Upper lobe of left lung (tissue), 6 donors: ENCODE data around the gene MIER2. TPM values are rescaled to one million over a fixed set of nuclear protein-coding genes. Genes with fewer than 3 reads are reported as not detected.

Source experiments
- ATAC-seq, 2 donors: fragments of 200-7000 bp; cut with Tn5 transposase; one replicate each; pipeline ENCODE4 v1.9.1; 2022; ENCODE audit warnings: mild to moderate bottlenecking in 2 of 2, moderate library complexity in 2 of 2; ENCODE audit not compliant: low FRiP score in 2 of 2
- DNase-seq, 2 donors: peaks; one replicate each; pipeline ENCODE4 v3.0.0-alpha.2; 2019 to 2020
- H3K27ac ChIP-seq, 4 donors: fragments of 200-600 bp; sonication (generic); one replicate each; pipeline ENCODE4 v1.5.1; 2016 to 2019
- H3K27me3 ChIP-seq, 4 donors: fragments of 200-600 bp; sonication (generic); one replicate each; pipeline ENCODE4 v1.5.1; 2017 to 2019
- H3K36me3 ChIP-seq, 4 donors: fragments of 200-600 bp; sonication (generic); one replicate each; pipeline ENCODE4 v1.5.1; 2016 to 2019
- H3K4me1 ChIP-seq, 4 donors: fragments of 200-600 bp; sonication (generic); one replicate each; pipeline ENCODE4 v1.5.1; 2018 to 2019
- H3K4me3 ChIP-seq, 4 donors: fragments of 200-600 bp; sonication (generic); one replicate each; pipeline ENCODE4 v1.5.1; 2017 to 2019; ENCODE audit warnings: mild to moderate bottlenecking in 2 of 4, moderate library complexity in 1 of 4
- H3K9me3 ChIP-seq, 4 donors: fragments of 200-600 bp; sonication (generic); one replicate each; pipeline ENCODE4 v1.5.1; 2018 to 2019
- CTCF ChIP-seq, 6 experiments: fragments of 450-650 bp in 4 of 6; fragments of 200-600 bp in 2 of 6; sonication (generic) in 2 of 6; IDR thresholded peaks; one replicate each; pipeline ENCODE4 v1.5.1; 2016 to 2019; ENCODE audit warnings: antibody characterized with exemption in 6 of 6
- EP300 ChIP-seq, 4 donors: sonication (generic); formaldehyde crosslinking; IDR thresholded peaks; one replicate each; pipeline ENCODE4 v1.5.1; 2017; ENCODE audit warnings: antibody characterized with exemption in 4 of 4, control low read depth in 2 of 4
- POLR2A ChIP-seq, 4 donors: fragments of 450-650 bp; IDR thresholded peaks; one replicate each; pipeline ENCODE4 v1.5.1; 2016 to 2017; ENCODE audit warnings: antibody characterized with exemption in 4 of 4, mild to moderate bottlenecking in 2 of 4
- POLR2AphosphoS5 ChIP-seq, 2 donors: sonication (generic); formaldehyde crosslinking; IDR thresholded peaks; one replicate each; pipeline ENCODE4 v1.5.1; 2017; ENCODE audit warnings: antibody characterized with exemption in 2 of 2
- WGBS, 2 donors: methylation state at CpG; one replicate each; pipeline ENCODE4 v1.1.5; 2017 to 2018; 5-methylcytosine and 5-hydroxymethylcytosine counted together
- total RNA-seq, 6 donors: library from RNA; depleted of rRNA in 4 of 6; stranded (reverse); fragments of >200 nt in 4 of 6; gene quantifications; one replicate each; pipeline versions ENCODE4 v1.1.0 to v1.2.1, GENCODE V29; 2016 to 2021
- donor health status: DM: no; HTN: no; CAD: no; lungs with moderate emphysema.
- donor health status: DM: no; HTN: yes; CAD: no; lungs with severe emphysema.

Gene MIER2
- total RNA-seq, 6 donors from 2014 or later = 16.4 to 64.8 (median 31.7) TPM

DNA sequence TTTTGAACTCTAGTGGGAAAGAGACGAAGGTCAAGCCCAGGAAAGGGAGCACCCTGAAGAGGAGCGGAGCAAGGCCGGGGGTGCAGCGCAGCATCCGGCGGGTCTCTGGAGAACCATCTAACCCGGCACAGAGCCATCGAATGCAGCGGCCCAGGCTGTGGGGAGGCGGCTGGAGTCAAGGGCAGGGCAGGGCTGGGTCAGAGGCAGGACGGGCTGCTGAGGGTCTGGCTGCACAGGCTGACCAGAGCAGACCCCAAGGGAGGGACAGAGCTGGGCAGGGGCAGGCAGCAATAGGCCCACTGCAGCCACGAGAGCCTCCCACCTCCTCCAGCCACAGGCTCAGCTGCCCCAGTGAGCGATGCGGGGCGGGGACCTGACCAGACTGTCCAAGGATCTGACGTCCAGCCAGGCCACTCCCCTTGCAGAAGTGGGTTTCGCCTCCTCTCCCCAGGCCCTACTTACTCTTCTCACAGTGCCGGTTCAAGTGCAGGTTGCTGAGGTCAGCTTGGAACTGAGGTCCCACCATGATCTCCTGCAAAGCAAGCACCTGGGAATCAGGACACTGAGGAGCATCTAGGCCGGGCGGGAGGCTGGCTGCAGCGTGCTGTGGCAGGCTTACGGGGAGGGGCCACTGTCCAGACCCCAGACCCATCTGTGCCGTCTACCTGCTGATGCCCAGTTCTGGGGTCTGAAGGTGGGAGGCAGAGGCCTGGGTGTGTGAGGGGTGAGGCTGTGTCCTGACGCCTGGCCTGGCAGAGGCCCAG lies 19.2 kb downstream of the MIER2 start:
- Histone ChIP-seq H3K27me3 (no peaks in the 10 kb centered on the region), H3K9me3 (peaks cover 0 to 17% (median 0%) of the 10 kb centered on the region in 4 donors), H3K4me3 (no peak overlapping the region), H3K36me3 (peaks cover 30 to 93% (median 70%) of the 10 kb centered on the region in 4 donors), H3K4me1 (peaks cover 0 to 5% (median 0%) of the 10 kb centered on the region in 4 donors), H3K27ac (peak overlapping the region in 2 of 4 donors; percentile 16 to 43)
- TF ChIP-seq CTCF (IDR thresholded peaks at IDR 0.05) = no peak
- no peak for TF ChIP-seq POLR2A (IDR thresholded peaks at IDR 0.05)
- no peak for TF ChIP-seq POLR2AphosphoS5 (IDR thresholded peaks at IDR 0.05)
- TF ChIP-seq EP300 (IDR thresholded peaks at IDR 0.05) = no peak
- peak in 1 of 2 donors; percentile 69 for DNase-seq
- WGBS, 2 donors = 92 to 95% methylated on average over 18 to 24 of the region's 24 CpGs
- peak in 1 of 2 donors; percentile 29 for ATAC-seq

DNA sequence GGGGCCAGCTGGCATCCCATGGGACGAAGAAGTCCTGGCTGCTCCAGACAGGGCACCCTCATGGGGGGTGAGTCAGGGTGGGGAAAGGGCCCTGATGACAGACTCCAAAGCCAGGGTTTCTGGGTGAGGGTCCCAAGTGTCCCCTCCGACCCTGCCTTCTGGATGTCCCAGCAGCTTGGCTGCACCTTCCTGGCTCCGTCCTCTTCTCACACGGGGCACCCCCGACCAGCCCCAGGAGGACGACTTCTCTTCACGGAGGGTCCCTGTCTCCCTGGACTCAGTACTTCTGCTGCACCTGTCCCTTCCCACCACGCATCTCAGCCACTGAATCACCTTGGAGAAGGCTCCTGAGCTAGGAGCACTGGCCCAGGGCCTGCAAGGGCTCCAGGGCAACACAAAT lies 19.9 kb downstream of the MIER2 start:
- Histone ChIP-seq H3K27me3 (no peaks in the 10 kb centered on the region), H3K27ac (no peak overlapping the region), H3K4me1 (peaks cover 0 to 5% (median 0%) of the 10 kb centered on the region in 4 donors), H3K9me3 (peaks cover 0 to 17% (median 0%) of the 10 kb centered on the region in 4 donors), H3K4me3 (no peak overlapping the region), H3K36me3 (peaks cover 24 to 92% (median 64%) of the 10 kb centered on the region in 4 donors)
- ATAC-seq (no peak), DNase-seq (no peak)
- 94 to 99% methylated on average over 8 of the region's 8 CpGs for WGBS, 2 donors
- TF ChIP-seq CTCF (IDR thresholded peaks at IDR 0.05) (no peak), POLR2AphosphoS5 (IDR thresholded peaks at IDR 0.05) (no peak), POLR2A (IDR thresholded peaks at IDR 0.05) (no peak), EP300 (IDR thresholded peaks at IDR 0.05) (no peak)

GRCh38 chr19:322616-323015 lies 22.0 kb downstream of the MIER2 start:
- no peaks in the 10 kb centered on the region for H3K9me3 ChIP-seq
- no peaks in the 10 kb centered on the region for H3K27me3 ChIP-seq
- DNase-seq (no peak), ATAC-seq (no peak)
- no peak for TF ChIP-seq POLR2A (IDR thresholded peaks at IDR 0.05)
- no peak for TF ChIP-seq CTCF (IDR thresholded peaks at IDR 0.05)
- no peak for TF ChIP-seq POLR2AphosphoS5 (IDR thresholded peaks at IDR 0.05)
- no peak for TF ChIP-seq EP300 (IDR thresholded peaks at IDR 0.05)
- WGBS, 2 donors = 96 to 97% methylated on average over 13 of the region's 13 CpGs
- H3K4me3 ChIP-seq = no peak overlapping the region
- no peak overlapping the region for H3K27ac ChIP-seq
- H3K36me3 ChIP-seq = peaks cover 22 to 74% (median 47%) of the 10 kb centered on the region in 4 donors
- peaks cover 0 to 5% (median 0%) of the 10 kb centered on the region in 4 donors for H3K4me1 ChIP-seq

DNA sequence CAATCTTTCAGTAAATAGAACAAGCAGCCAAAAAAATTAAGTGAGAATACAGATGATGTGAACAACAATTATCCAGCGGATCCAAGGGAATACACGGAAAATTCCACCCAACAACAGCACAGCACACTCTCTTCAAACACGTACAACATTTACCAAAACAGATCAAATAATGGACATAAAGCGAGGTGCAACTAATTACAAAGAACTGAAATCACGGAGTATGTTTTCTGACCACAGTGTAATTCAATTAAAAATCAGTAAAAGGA lies 26.2 kb downstream of the MIER2 start:
- no peaks in the 10 kb centered on the region for H3K9me3 ChIP-seq
- no peak overlapping the region for H3K27ac ChIP-seq
- H3K27me3 ChIP-seq = no peaks in the 10 kb centered on the region
- DNase-seq (no peak), ATAC-seq (no peak)
- WGBS, 2 donors = 87 to 90% methylated on average over 5 of the region's 5 CpGs
- H3K36me3 ChIP-seq = peaks cover 8 to 69% (median 32%) of the 10 kb centered on the region in 4 donors
- TF ChIP-seq POLR2AphosphoS5 (IDR thresholded peaks at IDR 0.05) = no peak
- no peak for TF ChIP-seq EP300 (IDR thresholded peaks at IDR 0.05)
- TF ChIP-seq POLR2A (IDR thresholded peaks at IDR 0.05) = no peak
- TF ChIP-seq CTCF (IDR thresholded peaks at IDR 0.05) = no peak
- H3K4me1 ChIP-seq = peaks cover 0 to 14% (median 7%) of the 10 kb centered on the region in 4 donors
- H3K4me3 ChIP-seq = no peak overlapping the region
